WTC11 (cell line): ENCODE measurements around the gene IQCF2. TPM values are rescaled to one million over a fixed set of nuclear protein-coding genes. Genes with fewer than 3 reads are reported as not detected.
A peak's percentile ranks its signal among the peaks of the same experiment; 100 is the strongest.

Source experiments
- ATAC-seq: fragments of 200-7000 bp; cut with Tn5 transposase; 2 replicates; pipeline ENCODE4 v1.10.0; 2021; ENCODE audit warnings: mild to moderate bottlenecking, moderate library complexity
- CTCF ChIA-PET: fragments of 300-600 bp; sonication (Branson Sonifier 250); formaldehyde crosslinking; loops from one replicate; lab custom pipeline; 2021; ENCODE audit warnings: antibody characterized with exemption; lab: Charles Lee
- POLR2A ChIA-PET: fragments of 350-600 bp; sonication (Branson Sonifier 250); formaldehyde crosslinking; loops from one replicate; lab custom pipeline; 2021; ENCODE audit warnings: antibody characterized with exemption; lab: Charles Lee
- DNase-seq: peaks from one replicate; pipeline ENCODE4 v3.0.0; 2021; ENCODE audit warnings: low spot score
- H3K27ac Mint-ChIP-seq: 2 replicates; pipeline ENCODE4 v1.8.0; 2021; ENCODE audit warnings: mixed read lengths
- H3K27me3 Mint-ChIP-seq: 2 replicates; pipeline ENCODE4 v1.8.0; 2021; ENCODE audit warnings: low read depth, mild to moderate bottlenecking, moderate library complexity, mixed read lengths
- H3K36me3 Mint-ChIP-seq: 2 replicates; pipeline ENCODE4 v1.8.0; 2021; ENCODE audit warnings: mixed read lengths
- H3K4me1 Mint-ChIP-seq: 2 replicates; pipeline ENCODE4 v1.8.0; 2022; ENCODE audit warnings: mixed read lengths
- H3K4me3 Mint-ChIP-seq: 2 replicates; pipeline ENCODE4 v1.8.0; 2021; ENCODE audit warnings: mild to moderate bottlenecking, moderate library complexity, mixed read lengths
- H3K9me3 Mint-ChIP-seq: 2 replicates; pipeline ENCODE4 v1.8.0; 2021; ENCODE audit warnings: mixed read lengths
- ATF3 ChIP-seq: sonication (generic); formaldehyde crosslinking; conservative IDR thresholded peaks from 2 replicates; pipeline ENCODE4 v1.8.1; 2022; ENCODE audit warnings: mild to moderate bottlenecking, missing genetic modification reagents
- FOXP1 ChIP-seq: sonication (generic); formaldehyde crosslinking; IDR thresholded peaks from 2 replicates; pipeline ENCODE4 v1.8.0; 2022; ENCODE audit warnings: missing genetic modification reagents, mild to moderate bottlenecking, moderate library complexity, borderline replicate concordance
- IRF1 ChIP-seq: sonication (generic); formaldehyde crosslinking; IDR thresholded peaks from 2 replicates; pipeline ENCODE4 v1.8.0; 2023; ENCODE audit warnings: missing genetic modification reagents
- NFATC4 ChIP-seq: fragments of 250-450 bp; sonication (Bioruptor Pico); IDR thresholded peaks from 2 replicates; pipeline ENCODE4 v1.9.0; 2021; ENCODE audit warnings: mild to moderate bottlenecking
- NFYB ChIP-seq: sonication (generic); formaldehyde crosslinking; conservative IDR thresholded peaks from 2 replicates; pipeline ENCODE4 v1.8.0; 2022; ENCODE audit warnings: low read depth, missing genetic modification reagents
- RORB ChIP-seq: fragments of 250-450 bp; sonication (Bioruptor Pico); IDR thresholded peaks from 2 replicates; pipeline ENCODE4 v1.9.0; 2021; ENCODE audit warnings: mild to moderate bottlenecking
- TEAD1 ChIP-seq: sonication (generic); formaldehyde crosslinking; IDR thresholded peaks from 2 replicates; pipeline ENCODE4 v1.8.0; 2022; ENCODE audit warnings: mild to moderate bottlenecking, missing genetic modification reagents
- TP53 ChIP-seq: sonication (generic); formaldehyde crosslinking; IDR thresholded peaks from 2 replicates; pipeline ENCODE4 v1.8.1; 2023; ENCODE audit warnings: mild to moderate bottlenecking, missing genetic modification reagents
- ZBTB43 ChIP-seq: sonication (generic); formaldehyde crosslinking; IDR thresholded peaks from 2 replicates; pipeline ENCODE4 v1.8.1; 2023; ENCODE audit warnings: mild to moderate bottlenecking, missing genetic modification reagents
- ZNF281 ChIP-seq: sonication (generic); formaldehyde crosslinking; IDR thresholded peaks from 2 replicates; pipeline ENCODE4 v1.8.0; 2023; ENCODE audit warnings: mild to moderate bottlenecking, missing genetic modification reagents
- ZNF671 ChIP-seq: fragments of 250-450 bp; sonication (Bioruptor Pico); IDR thresholded peaks from 2 replicates; pipeline ENCODE4 v1.8.0; 2021; ENCODE audit warnings: mild to moderate bottlenecking
- total RNA-seq: library from RNA; stranded (reverse); gene quantifications from 3 replicates; pipeline ENCODE4 v1.2.3, GENCODE V29; 2021
- TF ChIP-seq, protein P1 (sequence below): fragments of 250-450 bp; sonication (Bioruptor Pico); IDR thresholded peaks from 2 replicates; pipeline ENCODE4 v1.9.0; 2021; ENCODE audit warnings: mild to moderate bottlenecking
- TF ChIP-seq, protein P2 (sequence below): fragments of 250-450 bp; sonication (Bioruptor Pico); IDR thresholded peaks from 2 replicates; pipeline ENCODE4 v1.9.0; 2021; ENCODE audit warnings: mild to moderate bottlenecking
- TF ChIP-seq, protein P3 (sequence below): fragments of 250-450 bp; sonication (Bioruptor Pico); IDR thresholded peaks from 2 replicates; pipeline ENCODE4 v1.9.0; 2021; ENCODE audit warnings: moderate library complexity, mild to moderate bottlenecking, inconsistent platforms, borderline replicate concordance
- TF ChIP-seq, protein P4 (sequence below): fragments of 250-450 bp; sonication (Bioruptor Pico); IDR thresholded peaks from 2 replicates; pipeline ENCODE4 v2.1.2; 2022; ENCODE audit warnings: mild to moderate bottlenecking, moderate library complexity
- TF ChIP-seq, protein P5 (sequence below): sonication (generic); formaldehyde crosslinking; IDR thresholded peaks from 2 replicates; pipeline ENCODE4 v1.8.1; 2023; ENCODE audit warnings: mild to moderate bottlenecking, moderate library complexity, missing genetic modification reagents

The IQCF2 gene
- total RNA-seq, 1 experiment from 2014 or later: not detected

DNA sequence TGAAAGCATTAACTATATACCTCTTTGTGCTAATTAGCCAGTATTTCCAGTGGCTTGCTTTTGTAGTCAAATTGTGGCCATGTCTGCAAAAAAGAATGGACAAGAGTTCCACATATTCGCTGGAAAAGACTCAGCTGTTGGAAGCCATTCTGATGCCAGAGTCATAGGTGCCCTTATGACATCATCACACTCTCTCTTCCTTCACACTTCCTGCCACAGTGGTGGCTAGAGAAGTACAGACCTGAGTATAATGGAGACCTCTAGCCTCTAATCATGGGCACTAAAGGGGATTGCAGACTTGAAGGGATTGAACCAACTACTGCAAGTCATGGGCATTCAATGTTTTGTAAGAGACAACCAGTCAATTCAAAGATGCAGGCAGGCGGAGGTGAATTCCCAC, 44.0 kb upstream of the IQCF2 start:
- TF ChIP-seq IRF1 (CRISPR knock-in tag): no peak
- TF ChIP-seq NFYB (CRISPR knock-in tag): no peak
- TF ChIP-seq, protein P1, sequence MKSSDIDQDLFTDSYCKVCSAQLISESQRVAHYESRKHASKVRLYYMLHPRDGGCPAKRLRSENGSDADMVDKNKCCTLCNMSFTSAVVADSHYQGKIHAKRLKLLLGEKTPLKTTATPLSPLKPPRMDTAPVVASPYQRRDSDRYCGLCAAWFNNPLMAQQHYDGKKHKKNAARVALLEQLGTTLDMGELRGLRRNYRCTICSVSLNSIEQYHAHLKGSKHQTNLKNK (CRISPR knock-in tag): no peak
- TF ChIP-seq NFATC4 (CRISPR knock-in tag): no peak
- TF ChIP-seq, protein P2, sequence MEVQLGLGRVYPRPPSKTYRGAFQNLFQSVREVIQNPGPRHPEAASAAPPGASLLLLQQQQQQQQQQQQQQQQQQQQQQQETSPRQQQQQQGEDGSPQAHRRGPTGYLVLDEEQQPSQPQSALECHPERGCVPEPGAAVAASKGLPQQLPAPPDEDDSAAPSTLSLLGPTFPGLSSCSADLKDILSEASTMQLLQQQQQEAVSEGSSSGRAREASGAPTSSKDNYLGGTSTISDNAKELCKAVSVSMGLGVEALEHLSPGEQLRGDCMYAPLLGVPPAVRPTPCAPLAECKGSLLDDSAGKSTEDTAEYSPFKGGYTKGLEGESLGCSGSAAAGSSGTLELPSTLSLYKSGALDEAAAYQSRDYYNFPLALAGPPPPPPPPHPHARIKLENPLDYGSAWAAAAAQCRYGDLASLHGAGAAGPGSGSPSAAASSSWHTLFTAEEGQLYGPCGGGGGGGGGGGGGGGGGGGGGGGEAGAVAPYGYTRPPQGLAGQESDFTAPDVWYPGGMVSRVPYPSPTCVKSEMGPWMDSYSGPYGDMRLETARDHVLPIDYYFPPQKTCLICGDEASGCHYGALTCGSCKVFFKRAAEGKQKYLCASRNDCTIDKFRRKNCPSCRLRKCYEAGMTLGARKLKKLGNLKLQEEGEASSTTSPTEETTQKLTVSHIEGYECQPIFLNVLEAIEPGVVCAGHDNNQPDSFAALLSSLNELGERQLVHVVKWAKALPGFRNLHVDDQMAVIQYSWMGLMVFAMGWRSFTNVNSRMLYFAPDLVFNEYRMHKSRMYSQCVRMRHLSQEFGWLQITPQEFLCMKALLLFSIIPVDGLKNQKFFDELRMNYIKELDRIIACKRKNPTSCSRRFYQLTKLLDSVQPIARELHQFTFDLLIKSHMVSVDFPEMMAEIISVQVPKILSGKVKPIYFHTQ: no peak
- no peak for TF ChIP-seq TP53 (CRISPR knock-in tag)
- peaks cover 3% of the 10 kb centered on the region; the same call in 1 of the 2 replicates for H3K36me3 Mint-ChIP-seq
- ATAC-seq: no peak
- CTCF ChIA-PET: no interaction called here
- H3K4me1 Mint-ChIP-seq: 0 out of 2 replicates have a peak, but pooled peaks cover 4% of the 10 kb centered on the region
- H3K4me3 Mint-ChIP-seq: no peak overlapping the region
- POLR2A ChIA-PET: no interaction called here
- H3K9me3 Mint-ChIP-seq: peaks cover 9% of the 10 kb centered on the region
- H3K27me3 Mint-ChIP-seq: peaks cover 9% of the 10 kb centered on the region
- no peak for DNase-seq
- no peak overlapping the region for H3K27ac Mint-ChIP-seq

DNA sequence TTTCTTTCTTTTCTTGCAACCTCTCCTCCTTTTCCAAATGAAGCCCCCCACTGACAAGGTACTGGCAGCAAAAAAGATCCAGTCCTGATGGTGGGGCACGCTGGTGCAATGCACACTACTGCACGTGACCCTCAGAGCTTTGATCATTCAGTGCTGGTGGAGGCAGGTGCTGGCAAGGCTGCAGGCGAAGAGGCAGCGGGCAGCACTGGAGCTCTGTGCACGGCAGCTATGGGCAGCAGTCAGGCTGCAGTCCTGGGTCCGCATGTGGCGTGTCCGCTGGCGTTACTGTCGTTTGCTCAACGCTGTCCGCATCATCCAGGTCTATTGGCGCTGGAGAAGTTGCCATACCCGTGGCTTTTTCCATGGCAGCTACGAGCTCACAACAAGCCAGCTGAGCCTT, 42.3 kb upstream of the IQCF2 start:
- peaks cover 14% of the 10 kb centered on the region for H3K9me3 Mint-ChIP-seq
- no peak for DNase-seq
- POLR2A ChIA-PET: interaction anchor here (1.9 kb wide), 1 partner anchor 100 kb away, joined by 5 read pairs; no protein-coding TSS in a partner anchor
- peaks cover 3% of the 10 kb centered on the region; the same call in 1 of the 2 replicates for H3K36me3 Mint-ChIP-seq
- CTCF ChIA-PET: interaction anchor here (0.6 to 3.0 kb wide), 53 partner anchors 8 to 319 kb away, joined by 3 to 99 read pairs (median 7); partner anchors contain the start of genes DCAF1, GRM2, IQCF6 and PARP3
- TF ChIP-seq ZBTB43 (CRISPR knock-in tag): no peak
- no peak for TF ChIP-seq ZNF671
- no peak for TF ChIP-seq ATF3
- TF ChIP-seq, protein P3, sequence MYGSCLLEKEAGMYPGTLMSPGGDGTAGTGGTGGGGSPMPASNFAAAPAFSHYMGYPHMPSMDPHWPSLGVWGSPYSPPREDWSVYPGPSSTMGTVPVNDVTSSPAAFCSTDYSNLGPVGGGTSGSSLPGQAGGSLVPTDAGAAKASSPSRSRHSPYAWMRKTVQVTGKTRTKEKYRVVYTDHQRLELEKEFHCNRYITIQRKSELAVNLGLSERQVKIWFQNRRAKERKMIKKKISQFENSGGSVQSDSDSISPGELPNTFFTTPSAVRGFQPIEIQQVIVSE (CRISPR knock-in tag): no peak
- ATAC-seq: no peak
- peaks cover 13% of the 10 kb centered on the region for H3K27me3 Mint-ChIP-seq
- 0 out of 2 replicates have a peak, but pooled peaks cover 4% of the 10 kb centered on the region for H3K4me1 Mint-ChIP-seq
- H3K4me3 Mint-ChIP-seq: no peak overlapping the region
- H3K27ac Mint-ChIP-seq: no peak overlapping the region

DNA sequence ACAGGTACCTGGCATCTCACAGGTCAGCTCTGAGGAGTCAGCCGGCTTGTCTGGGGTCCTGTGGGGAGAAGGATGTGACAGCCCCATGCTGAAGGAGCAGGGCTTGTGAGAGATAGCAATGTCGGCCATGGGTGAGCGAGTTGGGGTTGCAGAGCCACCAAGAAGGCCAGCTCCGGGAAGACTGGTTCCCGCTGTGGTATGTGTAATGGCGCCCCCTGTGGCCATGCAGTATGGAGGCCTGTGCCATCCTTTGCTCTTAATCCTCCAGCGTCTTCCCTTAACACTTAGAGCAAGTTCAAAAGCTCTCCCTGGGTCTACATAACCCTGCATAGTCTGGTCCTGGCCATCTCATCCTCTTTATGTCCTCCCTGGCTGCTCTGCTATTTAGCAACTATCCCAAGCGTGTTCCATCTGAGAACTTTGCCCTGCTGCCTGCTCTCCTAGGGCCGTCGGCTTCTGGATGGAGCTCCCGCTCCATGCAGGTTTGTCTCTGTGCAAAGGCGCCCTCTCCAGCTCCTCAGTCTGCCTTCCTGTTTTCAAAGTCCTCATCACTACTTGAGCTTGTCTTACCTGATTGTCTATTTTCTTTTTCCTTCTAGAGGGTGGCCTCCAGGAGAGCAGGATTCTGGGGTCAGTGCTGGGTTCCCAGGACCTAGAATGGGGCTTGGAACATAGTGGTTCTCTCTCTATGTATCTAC, 41.6 kb upstream of the IQCF2 start:
- ChIA-PET POLR2A (interaction anchor here (1.9 kb wide), 1 partner anchor 101 kb away, joined by 5 read pairs; no protein-coding TSS in a partner anchor), CTCF (interaction anchor here (0.6 to 3.0 kb wide), 66 partner anchors 8 to 320 kb away, joined by 3 to 99 read pairs (median 6); partner anchors contain the start of genes ABHD14B, DCAF1, GRM2 and IQCF6)
- H3K4me3 Mint-ChIP-seq: no peak overlapping the region
- H3K27me3 Mint-ChIP-seq: peaks cover 13% of the 10 kb centered on the region
- no peak overlapping the region for H3K27ac Mint-ChIP-seq
- peak; percentile 82 for DNase-seq
- H3K36me3 Mint-ChIP-seq: peaks cover 3% of the 10 kb centered on the region; the same call in 1 of the 2 replicates
- peak; percentile 99 for ATAC-seq
- H3K4me1 Mint-ChIP-seq: 0 out of 2 replicates have a peak, but pooled peaks cover 4% of the 10 kb centered on the region
- peaks cover 14% of the 10 kb centered on the region for H3K9me3 Mint-ChIP-seq
- TF ChIP-seq RORB: no peak
- peak; percentile 74 for TF ChIP-seq TEAD1 (CRISPR knock-in tag)
- TF ChIP-seq ZNF281 (CRISPR knock-in tag): no peak
- TF ChIP-seq, protein P4, sequence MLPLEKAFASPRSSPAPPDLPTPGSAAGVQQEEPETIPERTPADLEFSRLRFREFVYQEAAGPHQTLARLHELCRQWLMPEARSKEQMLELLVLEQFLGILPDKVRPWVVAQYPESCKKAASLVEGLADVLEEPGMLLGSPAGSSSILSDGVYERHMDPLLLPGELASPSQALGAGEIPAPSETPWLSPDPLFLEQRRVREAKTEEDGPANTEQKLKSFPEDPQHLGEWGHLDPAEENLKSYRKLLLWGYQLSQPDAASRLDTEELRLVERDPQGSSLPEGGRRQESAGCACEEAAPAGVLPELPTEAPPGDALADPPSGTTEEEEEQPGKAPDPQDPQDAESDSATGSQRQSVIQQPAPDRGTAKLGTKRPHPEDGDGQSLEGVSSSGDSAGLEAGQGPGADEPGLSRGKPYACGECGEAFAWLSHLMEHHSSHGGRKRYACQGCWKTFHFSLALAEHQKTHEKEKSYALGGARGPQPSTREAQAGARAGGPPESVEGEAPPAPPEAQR (CRISPR knock-in tag): no peak
- TF ChIP-seq ATF3: no peak
- TF ChIP-seq, protein P5, sequence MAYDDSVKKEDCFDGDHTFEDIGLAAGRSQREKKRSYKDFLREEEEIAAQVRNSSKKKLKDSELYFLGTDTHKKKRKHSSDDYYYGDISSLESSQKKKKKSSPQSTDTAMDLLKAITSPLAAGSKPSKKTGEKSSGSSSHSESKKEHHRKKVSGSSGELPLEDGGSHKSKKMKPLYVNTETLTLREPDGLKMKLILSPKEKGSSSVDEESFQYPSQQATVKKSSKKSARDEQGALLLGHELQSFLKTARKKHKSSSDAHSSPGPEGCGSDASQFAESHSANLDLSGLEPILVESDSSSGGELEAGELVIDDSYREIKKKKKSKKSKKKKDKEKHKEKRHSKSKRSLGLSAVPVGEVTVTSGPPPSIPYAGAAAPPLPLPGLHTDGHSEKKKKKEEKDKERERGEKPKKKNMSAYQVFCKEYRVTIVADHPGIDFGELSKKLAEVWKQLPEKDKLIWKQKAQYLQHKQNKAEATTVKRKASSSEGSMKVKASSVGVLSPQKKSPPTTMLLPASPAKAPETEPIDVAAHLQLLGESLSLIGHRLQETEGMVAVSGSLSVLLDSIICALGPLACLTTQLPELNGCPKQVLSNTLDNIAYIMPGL (CRISPR knock-in tag): peak; percentile 12; the same call in 1 of the 2 replicates
- no peak for TF ChIP-seq FOXP1 (CRISPR knock-in tag)
